UCSD-AML1 (cell line): ENCODE data around the gene ALK.

ENCODE experiments used
- DNase-seq: peaks from one replicate; lab custom pipeline; 2025; ENCODE audit not compliant: unreplicated experiment; lab: John Stamatoyannopoulos, UW

Gene ALK

DNA sequence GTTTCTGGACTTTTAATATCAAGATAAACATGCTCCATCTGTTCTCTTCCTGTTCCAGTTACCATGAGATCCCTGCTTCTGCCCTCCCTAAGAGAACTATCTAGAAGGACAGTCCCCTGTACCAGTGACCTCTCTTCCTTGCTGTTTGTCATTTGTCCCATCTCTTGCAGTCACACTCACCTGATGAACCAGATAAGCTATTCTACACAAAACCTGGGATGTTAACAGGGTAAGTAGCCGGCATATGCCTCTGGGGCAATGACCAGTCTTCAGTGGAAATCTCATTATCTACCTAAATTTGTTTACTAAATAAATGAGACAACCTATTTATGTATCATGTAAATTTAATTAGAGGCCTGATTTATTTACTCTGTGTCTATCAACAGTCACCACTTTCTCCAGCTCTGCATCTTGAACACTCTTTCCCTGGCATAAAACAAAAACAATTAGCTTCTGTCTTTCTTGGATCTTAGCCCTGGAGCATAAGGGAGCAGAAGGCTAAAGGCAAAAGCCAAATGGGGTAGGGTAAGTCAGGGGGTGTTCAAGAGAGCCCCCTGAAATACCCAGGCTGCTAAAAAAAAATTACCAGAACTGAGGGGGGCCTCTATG is 337.7 kb downstream of the ALK start:
- DNase-seq = no peak

DNA sequence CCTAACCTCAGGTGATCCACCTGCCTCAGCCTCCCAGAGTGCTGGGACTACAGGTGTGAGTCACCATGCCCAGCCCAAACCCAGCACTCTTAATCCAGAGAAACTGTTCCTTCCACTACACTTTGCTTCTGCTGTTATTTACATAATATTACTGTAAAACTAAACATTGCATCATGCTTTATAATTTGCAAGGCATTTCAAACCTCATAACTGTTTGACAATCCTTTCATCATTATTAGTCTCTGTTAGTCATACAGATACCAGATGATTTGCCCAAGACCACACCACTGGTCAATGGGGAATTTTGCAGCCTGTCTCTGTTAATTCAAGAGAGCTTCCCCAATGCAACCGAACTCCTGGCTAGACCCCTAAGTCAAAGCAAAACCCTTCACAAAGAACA is 338.3 kb downstream of the ALK start:
- no peak for DNase-seq

GRCh38 chr2:29582062-29582461 is 339.3 kb downstream of the ALK start:
- no peak for DNase-seq

GRCh38 chr2:29580223-29580622 is 341.2 kb downstream of the ALK start:
- DNase-seq = no peak

- no peak for DNase-seq
These were observed 341.8 kb downstream of the ALK start for GRCh38 chr2:29579495-29580169.

DNA sequence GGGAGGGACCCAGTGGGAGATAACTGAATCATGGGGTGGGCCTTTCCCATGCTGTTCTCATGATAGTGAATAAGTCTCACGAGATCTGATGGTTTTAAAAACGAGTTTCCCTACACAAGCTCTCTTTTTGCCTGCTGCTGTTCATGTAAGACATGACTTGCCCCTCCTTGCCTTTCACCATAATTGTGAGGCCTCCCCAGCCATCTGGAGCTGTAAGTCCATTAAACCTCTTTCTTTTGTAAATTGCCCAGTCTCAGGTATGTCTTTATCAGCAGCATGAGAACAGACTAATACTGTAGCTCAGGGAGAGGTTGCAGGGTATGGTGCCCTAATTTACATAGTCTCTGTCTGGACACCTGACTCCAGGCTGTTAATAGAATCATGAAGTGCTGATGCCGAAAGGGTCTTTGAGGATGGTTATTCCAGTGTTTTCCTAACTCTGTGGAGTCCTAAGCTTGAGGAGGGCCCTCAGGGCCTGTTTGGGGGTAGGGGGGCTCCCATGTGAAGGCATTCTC is 343.2 kb downstream of the ALK start:
- no peak for DNase-seq

DNA sequence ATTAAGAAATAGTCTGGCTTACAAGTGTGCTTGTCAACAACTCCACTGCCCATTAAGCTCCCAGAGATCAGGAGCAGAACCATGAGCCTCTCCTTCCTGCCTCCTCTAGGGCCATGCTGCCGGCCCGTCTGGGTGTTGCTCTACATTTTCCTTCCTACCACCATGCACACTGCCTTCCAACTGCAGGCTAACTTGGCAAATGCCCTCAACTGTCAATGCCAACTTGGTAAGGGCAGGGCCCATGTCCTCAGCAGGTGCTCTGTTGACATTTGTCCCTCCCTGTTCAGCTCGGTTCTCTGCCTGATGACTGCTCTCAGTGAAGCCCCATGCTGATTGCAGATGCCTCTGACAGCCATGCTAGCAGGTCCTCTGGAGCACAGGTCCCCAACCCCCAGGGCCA is 345.2 kb downstream of the ALK start:
- DNase-seq = no peak

GRCh38 chr2:29575370-29575890 is 346.0 kb downstream of the ALK start:
- DNase-seq = no peak

- no peak for DNase-seq
These were observed 347.8 kb downstream of the ALK start for GRCh38 chr2:29573612-29574011.

- no peak for DNase-seq
These were observed 348.2 kb downstream of the ALK start for GRCh38 chr2:29573147-29573546.

- DNase-seq = no peak
These were observed 350.8 kb downstream of the ALK start for GRCh38 chr2:29570539-29570938.

GRCh38 chr2:29567906-29568520 is 353.4 kb downstream of the ALK start:
- no peak for DNase-seq

GRCh38 chr2:29563697-29564096 is 357.7 kb downstream of the ALK start:
- no peak for DNase-seq

GRCh38 chr2:29562896-29563295 is 358.5 kb downstream of the ALK start:
- no peak for DNase-seq

GRCh38 chr2:29562319-29562718 is 359.1 kb downstream of the ALK start:
- no peak for DNase-seq

- no peak for DNase-seq
These were observed 359.8 kb downstream of the ALK start for GRCh38 chr2:29561628-29562027.

DNA sequence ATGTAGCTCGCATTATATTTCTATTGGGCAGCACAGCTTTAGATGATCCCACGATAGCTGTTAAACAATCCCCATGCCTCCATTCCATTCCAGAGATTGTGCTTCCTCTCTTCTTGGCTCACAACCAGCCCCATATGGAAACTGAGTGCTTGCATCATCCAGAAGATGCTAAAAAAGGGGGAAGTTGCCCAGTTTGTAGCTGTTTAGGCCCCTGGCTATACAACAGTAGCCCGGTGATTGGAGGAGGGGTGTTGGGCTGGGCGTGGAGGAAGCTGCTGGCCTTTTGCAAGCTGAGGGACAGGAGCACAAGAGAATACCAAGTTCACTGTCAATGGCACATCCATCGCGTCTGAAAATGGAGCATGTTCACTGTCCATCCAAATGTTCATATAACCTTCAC is 360.2 kb downstream of the ALK start:
- DNase-seq = peak; percentile 35

GRCh38 chr2:29560566-29560965 is 360.8 kb downstream of the ALK start:
- DNase-seq = no peak

DNA sequence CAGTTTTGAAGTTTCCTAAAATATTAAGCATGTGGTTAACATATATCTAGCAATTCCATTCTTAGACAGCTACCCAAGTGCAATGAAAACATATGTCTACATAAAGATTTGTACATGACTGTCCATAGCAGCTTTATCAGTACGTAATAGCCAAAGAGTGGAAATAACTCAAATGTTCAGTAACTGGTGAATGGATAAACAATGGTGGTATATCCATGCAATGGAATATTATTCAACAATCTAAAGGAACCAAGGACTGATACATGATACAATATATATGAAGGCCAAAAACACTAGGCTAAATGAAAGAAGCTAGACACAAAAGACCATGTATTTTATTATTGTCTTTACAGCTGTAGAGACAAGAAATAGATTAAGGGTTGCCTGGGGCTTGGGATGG is 361.4 kb downstream of the ALK start:
- no peak for DNase-seq

DNA sequence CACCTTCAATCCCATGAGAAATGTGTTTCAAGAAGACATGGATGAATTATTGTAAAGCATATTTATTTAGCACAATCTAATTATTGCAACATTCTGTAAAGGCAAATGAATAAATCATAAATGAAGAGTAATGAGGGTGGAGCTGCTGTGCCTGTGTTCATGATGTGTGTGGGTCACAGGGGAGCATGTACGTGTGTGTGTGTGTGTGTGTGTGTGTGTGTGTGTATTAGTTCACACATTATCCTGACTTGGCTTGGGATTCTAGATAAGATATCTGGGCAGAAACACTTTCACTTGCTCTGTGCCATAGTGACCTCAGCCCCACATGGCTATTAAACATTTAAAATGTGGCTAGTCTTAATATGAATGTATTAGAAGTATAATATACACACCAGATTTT is 361.8 kb downstream of the ALK start:
- no peak for DNase-seq

- no peak for DNase-seq
These were observed 363.3 kb downstream of the ALK start for GRCh38 chr2:29558097-29558496.

DNA sequence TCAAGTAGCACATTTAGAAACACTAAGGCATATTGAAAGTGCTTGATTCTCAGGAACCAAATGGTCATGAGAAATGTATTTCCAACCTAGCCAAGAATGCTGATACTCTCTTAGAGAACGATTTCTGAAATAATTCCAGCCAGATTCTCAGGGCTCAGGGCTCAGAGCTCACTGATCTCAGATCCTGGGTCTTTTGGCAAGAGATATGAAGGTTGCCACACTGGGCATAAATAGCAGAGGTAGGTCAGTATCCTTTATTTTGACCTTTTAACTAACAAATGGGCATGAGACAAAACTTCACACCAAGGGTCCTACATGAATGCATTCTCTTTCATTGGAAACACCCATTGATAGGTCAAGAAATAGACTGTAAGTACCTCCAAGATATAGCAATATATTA is 364.1 kb downstream of the ALK start:
- DNase-seq = no peak
